A172 (cell line): Measurements from ENCODE around the gene PRDM11. TPM values are rescaled to one million over a fixed set of nuclear protein-coding genes. Genes with fewer than 3 reads are reported as not detected.

ENCODE experiments used
- DNase-seq: peaks from one replicate; pipeline ENCODE4 v3.0.0-alpha.2; 2015; ENCODE audit warnings: low spot score
- total RNA-seq: library from RNA; depleted of rRNA; stranded (reverse); fragments of >200 nt; shearing (Covaris generic); gene quantifications from 2 replicates; pipeline ENCODE4 v1.2.3, GENCODE V29; 2014

PRDM11 gene
- total RNA-seq, 1 experiment from 2014 or later = 10.1 TPM

DNA sequence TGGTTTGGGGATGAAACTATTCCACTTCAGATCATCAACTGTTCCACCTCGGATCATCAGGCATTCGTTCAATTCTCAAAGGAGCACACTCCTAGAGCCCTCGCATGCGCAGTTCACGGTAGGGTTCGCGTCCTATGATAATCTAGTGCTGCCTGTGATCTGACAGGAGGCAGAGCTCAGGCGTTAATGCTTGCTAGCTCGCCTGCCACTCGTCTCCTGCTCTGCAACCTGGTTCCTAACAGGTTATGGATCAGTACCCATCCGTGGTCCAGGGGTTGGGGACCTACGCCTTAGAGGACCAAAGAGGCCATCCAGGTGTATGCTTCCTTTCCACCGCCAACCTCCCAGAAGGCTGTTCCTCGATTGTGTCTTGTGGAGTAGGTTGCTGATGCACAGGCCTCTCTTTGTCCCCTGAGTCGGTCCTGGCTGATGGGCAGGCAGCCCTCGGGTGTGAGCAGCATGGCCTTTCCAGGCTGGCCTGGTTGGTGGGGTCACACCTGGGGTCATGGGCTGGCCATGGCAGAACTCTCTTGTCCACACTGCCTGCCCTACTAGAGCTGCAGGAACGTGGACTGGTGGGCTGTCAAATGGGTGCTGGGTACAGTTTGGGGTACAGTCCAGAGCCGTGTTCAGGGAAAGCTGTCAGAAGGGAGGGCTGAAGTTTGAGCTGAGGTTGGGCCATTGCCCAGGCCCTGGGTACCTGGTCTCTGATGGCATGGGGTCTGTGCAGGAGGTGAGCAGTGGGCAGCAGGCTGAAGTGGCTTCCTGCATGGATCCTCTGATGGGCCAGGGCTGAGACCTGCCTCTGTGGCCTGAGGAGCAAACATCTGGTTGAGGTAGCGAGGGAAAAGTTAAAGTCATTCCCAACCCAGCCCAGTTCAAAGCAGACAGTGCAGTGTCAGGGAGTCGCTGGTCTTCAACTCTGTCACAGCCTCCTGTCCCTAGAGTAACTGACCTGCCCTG lies 11.1 kb downstream of the PRDM11 start:
- no peak for DNase-seq

DNA sequence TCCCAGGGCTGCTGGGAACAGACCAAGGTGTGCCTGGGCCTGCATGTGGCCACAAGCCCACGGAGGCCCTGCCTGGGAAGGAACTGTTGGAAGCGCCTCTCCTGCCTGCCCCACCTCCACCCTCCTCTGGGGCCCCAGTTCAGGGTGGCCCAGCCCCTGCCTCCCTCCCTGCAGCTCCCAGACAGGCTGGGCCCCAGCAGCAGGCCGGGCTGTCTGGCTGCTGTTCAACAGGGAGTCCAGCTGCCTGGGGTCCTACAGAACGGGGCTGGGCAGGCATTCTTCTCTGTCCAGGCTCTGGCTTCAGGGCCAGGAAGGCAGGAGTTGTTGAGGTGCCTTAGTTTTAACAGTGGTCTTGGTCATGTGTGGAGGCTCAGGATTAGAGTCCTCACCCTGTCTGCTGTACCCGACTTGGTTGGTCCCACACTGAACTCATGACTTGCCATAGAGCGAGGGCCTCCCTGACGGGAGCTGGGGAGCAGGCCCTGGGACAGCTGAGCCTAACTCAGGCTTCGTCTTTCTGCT lies 11.8 kb downstream of the PRDM11 start:
- no peak for DNase-seq

DNA sequence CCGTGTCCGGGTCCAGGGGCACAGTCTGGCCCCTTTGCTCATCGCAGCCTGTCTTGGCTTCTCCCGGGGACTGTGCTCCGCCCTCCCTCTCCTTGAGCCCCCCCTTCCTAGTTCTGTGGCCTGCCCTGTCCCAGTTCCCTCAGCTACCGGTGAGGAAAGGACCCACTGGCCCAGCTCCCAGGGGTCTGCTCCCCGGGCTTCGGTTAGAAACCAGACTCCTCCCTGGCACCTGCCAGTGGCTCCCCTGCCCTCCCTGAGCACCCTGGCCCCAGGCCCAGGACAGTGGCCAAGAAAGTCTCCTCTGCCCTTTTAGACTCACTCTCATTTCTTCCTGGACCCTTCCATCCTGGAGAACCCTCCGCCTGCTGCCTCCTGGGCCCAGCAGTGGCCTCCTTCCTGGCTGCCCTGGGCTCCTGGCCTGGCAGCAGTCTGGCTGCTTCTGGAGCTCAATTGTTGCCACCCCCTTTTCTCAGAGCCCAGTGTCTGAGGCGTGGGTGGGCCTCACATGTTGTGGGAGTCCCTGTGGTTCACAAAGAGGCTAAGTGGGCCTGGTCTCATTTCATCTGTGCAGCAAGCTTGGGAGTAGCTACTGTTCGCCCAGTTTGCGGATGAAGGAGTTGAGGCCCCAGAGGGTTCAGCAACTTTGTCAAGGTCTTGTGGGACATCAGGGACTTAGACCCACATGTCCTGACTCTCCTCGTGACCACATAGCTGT lies 12.6 kb downstream of the PRDM11 start:
- DNase-seq = no peak

DNA sequence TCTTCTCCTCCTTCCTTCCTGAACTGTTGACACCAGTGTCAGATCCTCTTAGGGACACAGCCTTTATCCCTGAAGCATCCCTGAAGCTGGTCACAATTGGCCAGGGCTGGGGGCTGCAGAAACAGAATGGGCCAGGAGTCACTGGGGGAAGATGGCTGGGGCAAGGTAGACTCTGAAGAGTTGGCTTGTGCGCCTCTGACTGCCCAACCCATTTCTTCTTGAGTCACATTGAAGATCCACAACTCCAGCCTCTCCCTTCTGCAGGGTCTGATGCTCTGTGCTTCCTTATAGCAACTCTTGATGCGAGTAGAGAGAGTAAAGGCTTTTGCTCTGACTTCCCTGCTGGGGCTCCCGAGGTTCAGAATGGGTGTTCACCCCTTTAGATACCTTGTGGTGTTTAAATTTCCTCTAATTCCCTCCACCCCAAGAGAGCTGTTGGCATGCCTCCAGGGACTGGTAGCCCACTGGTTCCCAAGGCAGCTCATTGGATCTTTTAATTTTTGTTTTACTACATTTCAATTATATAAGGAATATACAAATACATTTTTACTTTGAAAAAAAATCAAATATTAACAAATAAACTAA lies 13.4 kb downstream of the PRDM11 start:
- DNase-seq = no peak

DNA sequence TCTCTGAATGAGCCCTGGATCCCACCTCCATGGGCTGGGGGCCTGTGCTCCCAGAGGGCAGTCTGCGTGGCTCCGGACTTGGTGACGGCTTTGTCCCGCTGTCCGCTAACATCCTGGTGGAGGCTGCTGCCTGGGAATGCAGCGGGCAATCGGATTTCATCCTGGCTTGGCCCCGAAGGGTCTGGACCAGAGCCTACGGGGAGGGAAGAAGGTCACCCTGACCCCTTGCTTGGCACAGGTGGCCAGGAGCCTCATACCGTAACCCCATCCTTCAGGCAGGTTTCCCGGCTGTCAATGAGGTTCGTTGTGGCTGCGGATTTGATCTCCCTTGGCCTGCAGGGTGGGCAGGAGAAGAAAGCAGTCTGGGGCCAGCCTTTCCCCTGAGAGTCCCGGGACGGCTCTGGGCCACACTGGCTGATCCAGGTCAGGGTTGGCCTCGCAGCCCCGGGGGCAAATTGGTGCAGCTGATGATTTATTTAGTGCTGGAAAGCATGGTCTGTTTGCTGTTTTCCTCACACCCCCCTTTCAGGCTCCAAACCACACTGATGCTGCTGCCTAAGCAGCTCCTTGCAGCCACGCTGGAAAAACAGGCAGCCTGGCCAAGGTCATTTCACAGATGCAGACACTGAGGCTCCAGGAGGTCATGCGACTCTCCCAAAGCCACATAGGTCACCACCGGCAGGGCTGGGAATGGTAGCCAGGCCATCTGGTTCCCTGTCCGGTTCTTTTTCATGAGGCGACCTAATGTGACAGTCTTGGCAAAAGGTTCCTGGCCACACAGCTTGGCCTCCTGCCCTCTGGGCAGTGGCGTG lies 15.0 kb downstream of the PRDM11 start:
- no peak for DNase-seq

DNA sequence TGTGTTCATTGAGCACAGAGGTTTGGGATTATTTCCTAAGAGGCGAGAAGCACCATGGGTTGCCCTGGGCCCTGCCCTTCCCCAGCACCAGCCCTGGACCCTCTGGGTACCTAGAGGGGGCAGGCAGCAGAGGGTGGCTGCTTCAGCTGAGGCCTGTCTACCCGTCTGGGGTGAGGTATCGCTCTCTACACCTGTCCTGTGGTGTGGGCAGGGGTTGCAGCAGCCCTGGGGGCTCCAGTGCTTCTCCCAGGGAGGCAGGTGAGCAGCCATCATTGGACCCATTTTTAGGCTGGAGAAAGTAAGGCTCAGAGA lies 15.6 kb downstream of the PRDM11 start:
- no peak for DNase-seq

DNA sequence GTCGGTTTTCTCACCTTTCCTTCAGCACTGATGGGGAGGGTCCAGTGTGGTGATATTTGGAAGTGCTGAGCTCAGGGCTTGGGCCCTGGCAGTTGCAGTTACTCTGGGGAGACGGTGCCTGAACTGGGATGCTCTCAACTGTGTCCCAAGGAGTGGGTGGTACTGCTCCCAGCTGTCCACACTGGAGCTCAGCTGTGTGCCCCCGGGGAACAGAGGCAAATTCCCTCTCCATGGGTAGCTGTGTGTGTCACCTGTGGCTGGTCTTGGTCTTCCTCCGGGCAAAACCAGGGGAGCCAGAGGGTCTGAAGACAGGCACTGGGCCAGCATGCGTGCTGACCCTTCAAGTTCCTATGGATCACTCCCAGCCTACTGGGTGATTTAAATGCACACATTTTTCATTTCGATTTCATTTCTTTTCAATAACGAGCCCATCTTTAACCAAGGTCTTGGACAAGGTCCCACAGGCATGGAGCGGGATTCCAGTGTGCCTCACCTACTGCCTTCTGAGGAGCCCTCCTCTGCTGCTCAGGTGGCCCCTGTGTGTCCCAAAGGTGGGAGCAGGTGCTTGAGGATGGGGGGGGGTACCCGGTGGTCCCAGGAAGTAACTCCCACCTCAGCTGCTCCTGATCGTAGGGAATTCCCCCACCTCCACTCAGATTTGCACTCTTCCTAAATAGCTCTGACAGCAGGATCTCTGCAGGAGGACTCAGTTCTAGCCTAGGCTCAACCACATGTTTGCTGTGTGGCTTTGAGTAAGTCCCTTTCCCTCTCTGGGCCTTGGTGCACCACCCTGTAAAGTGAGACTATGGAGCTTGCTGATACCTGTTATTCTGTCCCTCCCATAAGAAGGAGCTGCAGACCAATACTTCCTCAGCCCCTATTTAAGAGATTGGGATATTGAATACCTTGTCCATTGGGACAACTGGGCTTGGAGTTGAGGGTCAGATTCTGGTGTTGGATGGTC lies 16.8 kb downstream of the PRDM11 start:
- no peak for DNase-seq

DNA sequence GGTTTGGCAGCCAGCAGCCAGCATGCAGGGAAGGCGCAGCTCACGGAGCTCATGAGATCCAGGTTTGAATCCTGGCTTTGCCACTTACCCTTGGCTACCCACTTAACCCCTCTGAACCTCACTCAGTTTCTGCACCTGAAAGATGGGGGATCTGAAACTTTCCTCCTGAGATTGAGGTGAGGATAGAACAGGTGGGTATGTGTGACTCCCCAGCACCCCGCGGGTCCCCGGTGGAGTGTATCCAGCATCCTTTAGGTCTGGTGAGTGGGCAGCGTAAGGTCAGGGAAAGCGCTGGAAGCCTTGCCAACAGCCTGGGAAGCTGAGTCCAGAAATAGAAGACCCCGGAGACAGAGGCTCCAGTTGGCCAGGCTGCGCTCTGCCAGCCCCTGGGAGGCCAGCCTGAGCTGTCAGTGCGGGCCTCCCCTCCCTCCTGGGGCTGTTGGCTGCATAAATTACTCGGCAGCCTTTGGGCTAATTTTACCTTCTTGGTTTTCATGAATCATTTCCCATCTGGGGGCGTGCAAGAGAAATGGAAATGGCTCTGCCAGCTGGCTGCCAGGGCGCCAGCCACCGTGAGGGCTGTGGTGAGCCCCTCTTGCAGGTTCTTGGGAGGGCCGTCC lies 17.6 kb downstream of the PRDM11 start:
- DNase-seq = peak; percentile 30

DNA sequence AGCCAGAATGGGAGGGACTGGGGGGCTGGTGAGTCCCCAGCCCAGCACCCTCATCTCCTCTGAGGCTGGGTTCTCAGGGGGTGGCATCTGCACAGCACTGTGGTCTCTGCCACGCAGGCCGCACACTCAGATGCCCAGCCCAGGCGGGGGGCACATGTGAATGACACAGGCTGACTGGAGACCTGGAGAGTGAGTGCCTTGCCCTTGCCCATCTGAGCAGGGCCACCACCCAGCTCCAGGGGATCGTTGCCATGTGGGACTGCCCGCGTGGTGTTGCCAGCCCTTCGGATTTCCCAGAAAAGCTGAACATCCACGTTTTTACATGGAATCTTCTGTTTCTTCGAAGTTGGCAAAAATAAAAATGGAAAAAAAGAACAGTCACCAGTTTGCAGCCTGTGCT lies 18.9 kb downstream of the PRDM11 start:
- no peak for DNase-seq

DNA sequence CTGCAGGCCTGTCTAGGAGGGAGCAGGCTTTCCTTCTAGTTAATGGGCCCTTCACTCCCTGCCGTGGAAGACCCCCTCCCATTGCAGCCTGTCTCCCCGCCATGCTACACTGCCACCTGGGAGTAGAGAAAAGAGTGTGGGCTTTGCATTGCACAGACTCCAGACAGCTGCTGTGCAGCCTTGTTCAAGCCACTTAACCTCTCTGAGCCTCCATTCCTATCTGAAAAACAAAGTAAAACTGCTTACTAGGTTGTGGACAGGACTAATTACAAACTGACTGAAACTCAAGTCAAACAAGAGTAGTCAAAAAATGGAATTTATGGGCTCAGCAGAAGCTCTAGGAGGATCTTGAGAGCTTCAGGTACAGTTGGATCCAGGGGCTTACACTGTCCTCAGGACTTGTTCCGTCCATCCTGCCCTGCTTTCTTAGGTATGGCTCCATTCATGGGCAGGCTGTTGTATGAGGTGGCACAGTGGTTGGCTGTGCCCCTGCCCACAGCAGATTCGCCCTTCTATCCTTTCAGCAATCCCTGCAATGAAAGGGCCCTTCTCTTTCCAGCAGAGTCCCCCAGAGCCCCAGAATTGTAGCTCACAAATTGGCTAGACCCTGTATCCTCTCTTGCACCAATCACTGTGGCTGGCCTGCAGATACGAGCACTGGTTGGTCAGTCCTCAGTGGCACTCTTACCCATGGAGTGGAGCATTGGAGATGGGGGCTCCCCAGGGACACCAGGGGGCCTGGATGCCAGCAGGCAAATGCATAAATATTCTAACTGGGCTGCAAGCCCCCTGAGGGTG lies 19.6 kb downstream of the PRDM11 start:
- no peak for DNase-seq

DNA sequence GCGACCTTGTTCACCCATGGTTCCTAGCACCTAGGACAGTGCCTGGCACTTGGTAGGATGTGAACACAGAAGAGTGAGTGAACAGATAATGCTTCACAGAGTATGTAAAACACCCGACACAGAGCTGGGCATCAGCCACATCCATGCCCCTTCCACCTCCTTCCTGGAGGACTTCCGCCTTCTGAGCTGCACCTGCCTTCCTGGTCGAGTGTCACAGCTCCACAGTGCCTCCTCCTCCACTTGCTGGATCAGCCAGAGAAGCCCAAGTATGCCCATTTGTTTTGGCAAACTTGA lies 20.1 kb downstream of the PRDM11 start:
- DNase-seq = no peak

DNA sequence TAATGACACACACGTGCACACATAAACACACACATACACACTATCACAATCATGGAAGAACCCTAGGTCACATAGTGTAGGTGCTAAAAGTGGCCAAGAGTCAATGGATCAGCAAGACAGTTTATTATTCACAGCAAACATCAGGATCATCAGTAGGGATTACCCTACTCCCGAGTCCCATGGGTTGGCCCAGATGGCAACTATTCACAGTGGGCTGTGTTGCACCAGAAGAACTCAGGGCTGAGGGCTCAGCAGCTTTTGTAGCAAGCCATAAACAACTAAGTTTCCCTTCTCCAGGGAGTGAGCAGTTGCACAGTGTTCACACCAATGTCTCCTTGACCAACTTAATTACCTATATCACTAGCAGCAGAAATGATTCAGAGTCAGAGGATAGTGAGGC lies 20.8 kb downstream of the PRDM11 start:
- no peak for DNase-seq

DNA sequence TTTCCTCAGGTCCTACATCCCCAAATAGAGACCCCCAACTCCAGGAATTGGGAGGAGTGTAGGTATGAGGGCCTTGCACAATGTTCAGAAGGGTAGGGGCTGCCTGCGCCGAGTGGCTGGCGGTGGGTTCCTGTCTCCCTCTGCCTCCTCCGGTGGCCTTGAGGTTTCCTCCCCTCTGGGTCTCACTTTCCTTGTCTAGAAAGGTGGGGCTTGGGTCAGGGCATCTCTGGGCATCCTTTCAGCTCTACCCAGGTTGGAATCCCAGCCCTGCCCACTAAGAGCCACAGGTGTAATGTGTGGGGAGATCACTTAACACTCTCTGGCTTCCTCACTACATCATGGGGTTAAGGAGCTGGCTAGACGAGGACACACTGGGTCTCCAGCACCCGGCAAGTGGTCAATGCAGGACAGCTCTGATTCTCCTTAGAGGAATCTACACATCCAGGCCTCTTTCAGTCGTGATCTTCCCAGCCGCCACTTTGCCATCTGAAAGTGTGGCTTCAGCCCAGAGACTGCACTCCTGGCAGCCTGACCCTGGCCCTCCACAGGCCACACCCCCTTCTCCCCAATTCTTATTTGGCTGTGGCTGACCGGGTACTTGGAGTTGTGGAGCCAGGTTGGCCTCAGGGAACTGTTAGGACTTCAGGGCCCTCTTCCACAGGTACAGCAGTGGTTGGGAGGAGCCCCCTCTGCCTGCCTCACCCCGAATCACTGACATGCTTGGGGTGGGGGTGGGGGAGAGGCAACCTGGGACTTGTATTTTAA lies 22.1 kb downstream of the PRDM11 start:
- no peak for DNase-seq

DNA sequence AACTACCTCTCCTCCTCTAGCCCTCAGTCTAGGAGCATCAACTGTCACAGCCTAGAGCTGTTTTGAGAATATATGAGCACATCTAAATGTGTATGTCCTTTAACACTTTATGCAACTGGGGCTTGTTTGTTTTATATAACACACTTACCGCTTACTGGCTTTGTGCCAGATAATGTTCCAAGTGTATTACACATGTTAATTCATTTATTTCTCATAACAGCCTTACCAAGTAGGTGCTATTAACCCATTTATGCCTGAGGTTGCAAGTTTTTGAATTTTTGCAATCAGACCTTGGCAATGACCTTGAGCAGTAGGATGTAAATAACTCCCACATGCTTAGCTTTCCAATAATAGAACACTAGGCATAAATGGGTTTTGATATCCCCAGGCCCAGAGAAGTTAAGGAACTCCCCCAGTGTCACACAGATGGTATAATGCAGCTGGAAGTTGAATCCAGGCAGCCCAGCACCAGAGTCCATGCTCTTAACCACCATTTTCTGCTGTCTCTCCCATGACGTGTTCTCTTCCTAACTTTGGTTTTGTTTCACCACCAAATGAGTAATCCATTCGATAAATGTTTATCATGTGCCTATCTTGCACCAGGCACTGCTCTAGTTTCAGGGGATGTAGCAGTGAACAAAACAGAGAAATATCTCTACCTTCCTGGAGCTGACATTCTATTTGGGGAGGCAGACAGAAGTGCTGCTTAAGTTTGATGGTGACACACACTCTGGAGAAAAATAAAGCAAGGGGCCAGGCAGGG lies 23.1 kb downstream of the PRDM11 start:
- no peak for DNase-seq

DNA sequence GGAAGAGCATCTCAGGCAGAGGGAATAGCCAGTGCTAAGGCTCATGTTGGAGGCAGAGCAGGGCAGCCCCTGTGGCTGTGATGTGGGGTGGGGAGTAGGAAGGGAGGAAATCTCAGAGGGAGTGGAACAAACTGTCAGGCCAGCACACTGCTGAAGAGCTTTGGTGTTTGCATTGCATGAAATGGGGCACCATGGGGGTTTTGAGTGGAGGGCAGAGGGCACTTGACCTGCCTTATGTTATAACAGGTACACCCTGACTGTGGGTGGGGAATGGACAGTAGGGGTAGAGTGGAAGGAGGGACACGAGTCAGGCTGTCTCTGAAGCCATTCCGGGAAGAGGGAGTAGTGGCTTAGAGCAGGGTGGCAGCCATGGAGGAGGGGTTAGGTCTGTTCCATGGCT lies 24.0 kb downstream of the PRDM11 start:
- DNase-seq = no peak

DNA sequence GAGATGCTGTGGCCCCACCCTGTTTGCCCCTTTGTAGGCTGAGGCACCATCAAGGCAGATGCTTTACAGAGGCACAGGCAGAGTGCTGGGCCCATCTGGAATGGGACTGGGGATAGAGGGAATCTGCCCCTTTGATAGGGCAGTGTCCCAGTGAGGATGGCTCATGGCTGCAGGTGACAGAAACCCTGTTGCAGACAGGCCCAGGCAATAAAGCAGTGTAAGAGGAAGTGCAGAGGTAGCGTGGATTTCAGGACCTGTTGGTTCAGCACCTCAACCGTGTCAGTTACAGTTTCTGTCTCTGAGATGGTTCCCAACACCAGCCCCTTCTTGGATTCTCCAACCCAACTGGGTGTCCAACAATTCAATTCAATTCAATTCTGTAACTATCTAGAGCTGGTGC lies 25.1 kb downstream of the PRDM11 start:
- DNase-seq = no peak

DNA sequence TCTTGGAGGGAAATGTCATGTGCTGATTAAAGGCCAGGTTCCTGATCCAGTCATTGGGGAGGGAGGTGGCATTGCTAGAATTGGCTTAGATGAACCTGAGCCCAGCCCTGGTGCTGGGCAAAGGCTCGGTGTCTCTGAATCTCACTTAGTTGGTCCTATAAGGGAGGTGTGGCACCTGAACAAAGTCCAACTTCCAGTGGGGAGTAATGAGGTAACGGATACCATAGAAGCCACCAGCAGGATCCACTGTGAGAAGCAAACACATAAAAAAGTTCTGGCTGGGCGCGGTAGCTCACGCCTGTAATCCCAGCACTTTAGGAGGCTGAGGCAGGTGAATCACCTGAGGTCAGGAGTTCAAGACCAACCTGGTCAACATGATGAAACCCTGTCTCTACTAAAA lies 26.6 kb downstream of the PRDM11 start:
- DNase-seq = no peak
